ENCODE results near the gene LENG1. TPM values are rescaled to one million over a fixed set of nuclear protein-coding genes. Genes with fewer than 3 reads are reported as not detected.

The LENG1 gene
- total RNA-seq, 6 experiments from 2014 or later, result 1.2 to 3.5 (median 3.2) TPM

DNA sequence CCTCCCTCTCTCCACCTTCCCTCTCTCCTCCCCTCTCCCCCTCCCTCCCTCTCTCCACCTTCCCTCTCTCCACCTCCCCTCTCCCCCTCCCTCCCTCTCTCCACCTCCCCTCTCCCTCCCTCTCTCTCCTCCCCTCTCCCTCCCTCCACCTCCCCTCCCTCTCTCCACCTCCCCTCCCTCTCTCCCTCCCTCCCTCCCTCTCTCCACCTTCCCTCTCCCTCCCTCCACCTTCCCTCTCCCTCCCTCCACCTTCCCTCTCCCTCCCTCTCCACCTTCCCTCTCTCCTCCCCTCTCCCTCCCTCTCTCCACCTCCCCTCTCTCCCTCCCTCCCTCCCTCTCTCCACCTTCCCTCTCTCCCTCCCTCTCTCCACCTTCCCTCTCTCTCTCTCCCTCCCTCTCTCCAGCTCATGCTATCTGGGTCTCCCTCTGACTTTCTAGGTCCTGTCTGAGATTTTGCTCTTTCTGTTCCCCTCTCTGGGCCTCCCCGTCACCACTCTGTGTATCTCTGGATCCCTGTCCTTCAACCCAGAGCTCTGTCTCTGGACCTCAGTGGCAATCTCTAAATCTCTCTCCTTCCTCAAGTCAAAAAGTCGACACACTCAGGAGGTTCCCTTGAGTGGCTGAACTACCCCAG, 25.4 kb downstream of the LENG1 start:
- Histone ChIP-seq H3K27me3 (no peaks in the 10 kb centered on the region), H3K4me1 (peaks cover 0 to 16% (median 5%) of the 10 kb centered on the region in 4 donors), H3K36me3 (peaks cover 0 to 17% (median 5%) of the 10 kb centered on the region in 4 donors), H3K27ac (no peak overlapping the region), H3K4me3 (no peak overlapping the region), H3K9me3 (no peaks in the 10 kb centered on the region)
- DNase-seq (no peak), ATAC-seq (no peak)
- TF ChIP-seq, protein P1, sequence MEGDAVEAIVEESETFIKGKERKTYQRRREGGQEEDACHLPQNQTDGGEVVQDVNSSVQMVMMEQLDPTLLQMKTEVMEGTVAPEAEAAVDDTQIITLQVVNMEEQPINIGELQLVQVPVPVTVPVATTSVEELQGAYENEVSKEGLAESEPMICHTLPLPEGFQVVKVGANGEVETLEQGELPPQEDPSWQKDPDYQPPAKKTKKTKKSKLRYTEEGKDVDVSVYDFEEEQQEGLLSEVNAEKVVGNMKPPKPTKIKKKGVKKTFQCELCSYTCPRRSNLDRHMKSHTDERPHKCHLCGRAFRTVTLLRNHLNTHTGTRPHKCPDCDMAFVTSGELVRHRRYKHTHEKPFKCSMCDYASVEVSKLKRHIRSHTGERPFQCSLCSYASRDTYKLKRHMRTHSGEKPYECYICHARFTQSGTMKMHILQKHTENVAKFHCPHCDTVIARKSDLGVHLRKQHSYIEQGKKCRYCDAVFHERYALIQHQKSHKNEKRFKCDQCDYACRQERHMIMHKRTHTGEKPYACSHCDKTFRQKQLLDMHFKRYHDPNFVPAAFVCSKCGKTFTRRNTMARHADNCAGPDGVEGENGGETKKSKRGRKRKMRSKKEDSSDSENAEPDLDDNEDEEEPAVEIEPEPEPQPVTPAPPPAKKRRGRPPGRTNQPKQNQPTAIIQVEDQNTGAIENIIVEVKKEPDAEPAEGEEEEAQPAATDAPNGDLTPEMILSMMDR (IDR thresholded peaks at IDR 0.05), result no peak
- TF ChIP-seq POLR2A (IDR thresholded peaks at IDR 0.05), result no peak
- WGBS (ENCODE audit: insufficient coverage, low coverage, low lambda C conversion rate, missing lambda C conversion rate), result 71% methylated on average over 2 of the region's 2 CpGs
- intact Hi-C loops (cut with DNase I), result no loop called here

DNA sequence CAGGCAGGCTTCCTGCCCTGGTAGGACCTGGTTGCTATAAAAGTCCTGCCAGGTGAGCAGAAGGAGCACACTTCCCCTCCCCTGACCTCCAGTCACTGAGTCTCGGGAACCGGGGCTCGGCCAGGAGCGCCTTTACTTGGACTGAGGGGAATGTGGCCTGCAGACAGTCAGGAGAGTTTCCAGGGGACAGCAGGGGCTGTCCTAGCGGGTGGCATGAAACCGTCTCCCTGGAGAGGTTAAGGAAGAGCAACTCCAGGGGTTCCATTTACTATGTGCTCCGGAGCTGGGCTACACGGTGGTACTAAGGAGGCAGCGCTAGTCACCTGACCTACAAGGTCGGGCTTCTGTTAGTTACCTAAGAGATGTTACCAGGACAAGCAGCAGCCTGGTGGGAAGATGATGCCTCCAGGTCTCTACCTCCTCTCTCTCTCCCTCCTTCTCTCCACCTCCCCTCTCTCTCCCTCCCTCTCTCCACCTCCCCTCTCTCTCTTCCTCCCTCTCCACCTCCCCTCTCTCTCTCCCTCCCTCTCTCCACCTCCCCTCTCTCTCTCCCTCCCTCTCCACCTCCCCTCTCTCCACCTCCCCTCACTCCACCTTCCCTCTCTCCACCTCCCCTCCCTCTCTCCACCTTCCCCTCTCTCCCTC, 26.1 kb downstream of the LENG1 start:
- Histone ChIP-seq H3K4me3 (no peak overlapping the region), H3K4me1 (peaks cover 0 to 10% (median 3%) of the 10 kb centered on the region in 4 donors), H3K36me3 (peaks cover 0 to 23% (median 7%) of the 10 kb centered on the region in 4 donors), H3K9me3 (no peaks in the 10 kb centered on the region), H3K27me3 (no peaks in the 10 kb centered on the region), H3K27ac (no peak overlapping the region)
- 81% methylated on average over 7 of the region's 10 CpGs for WGBS (ENCODE audit: insufficient coverage, low coverage, low lambda C conversion rate, missing lambda C conversion rate)
- DNase-seq (peak in 2 of 3 donors; percentile 45 to 70), ATAC-seq (no peak)
- TF ChIP-seq, protein P1 (IDR thresholded peaks at IDR 0.05), result no peak
- no peak for TF ChIP-seq POLR2A (IDR thresholded peaks at IDR 0.05)
- intact Hi-C loops (cut with DNase I), result no loop called here

DNA sequence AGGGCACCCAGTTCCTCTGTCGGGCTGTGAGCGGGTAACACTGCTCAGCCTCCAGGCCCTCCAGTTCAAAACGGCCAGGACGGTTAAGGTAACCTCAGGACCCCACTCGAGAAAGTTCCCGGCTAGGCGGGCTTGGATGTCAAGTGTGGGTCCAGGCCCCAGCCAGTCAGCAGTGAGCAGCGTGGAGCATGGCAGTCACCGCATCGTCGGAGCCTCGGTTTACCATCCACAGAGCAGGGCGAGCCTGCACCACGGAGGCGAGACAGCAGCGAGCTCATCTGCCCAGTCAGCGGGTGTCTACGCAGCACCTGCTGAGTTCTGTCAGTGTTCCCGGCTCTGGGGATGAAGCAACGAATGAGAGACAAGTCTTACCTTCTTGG, 29.9 kb downstream of the LENG1 start:
- Histone ChIP-seq H3K27me3 (no peaks in the 10 kb centered on the region), H3K36me3 (peaks cover 0 to 58% (median 21%) of the 10 kb centered on the region in 4 donors), H3K4me1 (no peaks in the 10 kb centered on the region), H3K4me3 (no peak overlapping the region), H3K9me3 (no peaks in the 10 kb centered on the region), H3K27ac (no peak overlapping the region)
- WGBS (ENCODE audit: insufficient coverage, low coverage, low lambda C conversion rate, missing lambda C conversion rate), result no CpG with 5 or more reads among the region's 20 CpGs
- ATAC-seq (no peak), DNase-seq (no peak)
- TF ChIP-seq, protein P1 (IDR thresholded peaks at IDR 0.05), result no peak
- TF ChIP-seq POLR2A (IDR thresholded peaks at IDR 0.05), result no peak
- intact Hi-C loops (cut with DNase I), result no loop called here

DNA sequence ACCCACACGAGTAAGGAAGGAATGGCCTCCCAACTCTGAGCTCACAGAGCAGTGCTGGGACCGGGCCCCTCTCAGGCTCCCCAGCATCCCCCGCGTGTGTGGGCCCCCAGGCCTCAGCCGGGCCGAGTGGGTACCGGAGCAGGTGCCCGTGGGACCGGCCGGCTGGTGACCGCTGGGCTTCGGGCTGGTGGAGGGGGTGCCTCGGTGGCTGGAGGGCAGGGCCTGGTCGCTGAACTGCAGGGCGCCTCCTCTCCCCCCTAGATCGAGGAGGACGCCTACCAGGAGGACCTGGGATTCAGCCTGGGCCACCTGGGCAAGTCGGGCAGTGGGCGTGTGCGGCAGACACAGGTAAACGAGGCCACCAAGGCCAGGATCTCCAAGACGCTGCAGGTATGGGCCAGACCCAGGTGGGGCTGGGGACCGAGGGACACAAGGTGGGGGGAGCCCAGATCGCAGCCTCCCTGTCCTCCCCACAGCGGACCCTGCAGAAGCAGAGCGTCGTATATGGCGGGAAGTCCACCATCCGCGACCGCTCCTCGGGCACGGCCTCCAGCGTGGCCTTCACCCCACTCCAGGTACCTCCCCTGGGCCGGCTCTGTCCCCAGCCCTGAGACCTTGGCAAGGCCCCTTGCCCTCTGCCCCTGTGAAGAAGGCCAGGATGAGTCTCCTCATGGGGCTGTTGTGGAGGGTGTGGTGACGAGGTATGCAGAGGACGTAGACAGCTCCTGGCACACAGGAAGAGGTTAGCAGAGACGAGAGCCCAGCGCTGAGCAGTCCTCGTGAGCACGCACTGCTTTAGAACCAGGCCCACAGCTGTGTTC, 30.5 kb downstream of the LENG1 start:
- 80% methylated on average over 2 of the region's 41 CpGs for WGBS (ENCODE audit: insufficient coverage, low coverage, low lambda C conversion rate, missing lambda C conversion rate)
- Histone ChIP-seq H3K4me3 (no peak overlapping the region), H3K4me1 (no peaks in the 10 kb centered on the region), H3K9me3 (no peaks in the 10 kb centered on the region), H3K27ac (no peak overlapping the region), H3K27me3 (no peaks in the 10 kb centered on the region), H3K36me3 (peaks cover 0 to 64% (median 23%) of the 10 kb centered on the region in 4 donors)
- no peak for TF ChIP-seq POLR2A (IDR thresholded peaks at IDR 0.05)
- TF ChIP-seq, protein P1 (IDR thresholded peaks at IDR 0.05), result no peak
- intact Hi-C loops (cut with DNase I), result no loop called here
- ATAC-seq (peak in 1 of 4 donors; percentile 6), DNase-seq (no peak)
